ENCODE measurements around the gene SLC38A3.
"Not testable (repeated sequence)": the region's sequence is repeated elsewhere in the genome, so short reads cannot be mapped to it uniquely, and the experiment has no call there.

Gene SLC38A3

GRCh38 chr3:50242851-50243542 lies 37.9 kb downstream of the SLC38A3 start:
- DNase-seq (ENCODE audit: low read depth), result no peak
- H3K4me3 ChIP-seq (ENCODE audit: low read depth, low read length), result no peak overlapping the region

GRCh38 chr3:50243543-50243895 lies 38.4 kb downstream of the SLC38A3 start:
- H3K4me3 ChIP-seq (ENCODE audit: low read depth, low read length), result no peak overlapping the region
- DNase-seq (ENCODE audit: low read depth), result no peak

- DNase-seq (ENCODE audit: low read depth); H3K4me3 ChIP-seq (ENCODE audit: low read depth, low read length): not testable (repeated sequence)
These were observed 39.7 kb downstream of the SLC38A3 start for GRCh38 chr3:50244813-50245212.

DNA sequence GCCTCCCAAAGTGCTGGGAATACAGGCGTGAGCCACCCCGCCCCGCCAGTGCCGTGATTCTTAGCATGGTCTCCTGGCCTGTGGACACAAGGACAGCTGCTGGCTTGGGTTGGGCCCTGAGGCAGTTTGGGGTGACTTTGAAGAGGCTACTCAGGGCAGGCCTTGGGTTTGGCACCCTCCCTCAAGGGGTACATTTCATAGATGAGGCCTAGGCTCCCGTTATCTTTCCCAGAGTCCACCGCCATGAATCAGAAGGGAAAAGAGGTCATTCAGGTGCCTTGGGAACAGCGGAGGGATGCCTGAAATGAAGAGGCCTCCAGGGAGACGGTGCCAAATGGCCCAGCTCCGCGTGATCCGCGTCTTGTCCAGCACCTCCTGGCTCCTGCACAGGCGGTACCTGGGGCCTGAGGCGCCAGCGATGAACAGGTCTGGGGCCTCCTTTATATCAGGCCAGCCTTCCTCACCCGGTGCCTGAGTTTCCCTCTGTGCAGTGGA lies 40.2 kb downstream of the SLC38A3 start:
- H3K4me3 ChIP-seq (ENCODE audit: low read depth, low read length), result no peak overlapping the region
- DNase-seq (ENCODE audit: low read depth), result no peak

DNA sequence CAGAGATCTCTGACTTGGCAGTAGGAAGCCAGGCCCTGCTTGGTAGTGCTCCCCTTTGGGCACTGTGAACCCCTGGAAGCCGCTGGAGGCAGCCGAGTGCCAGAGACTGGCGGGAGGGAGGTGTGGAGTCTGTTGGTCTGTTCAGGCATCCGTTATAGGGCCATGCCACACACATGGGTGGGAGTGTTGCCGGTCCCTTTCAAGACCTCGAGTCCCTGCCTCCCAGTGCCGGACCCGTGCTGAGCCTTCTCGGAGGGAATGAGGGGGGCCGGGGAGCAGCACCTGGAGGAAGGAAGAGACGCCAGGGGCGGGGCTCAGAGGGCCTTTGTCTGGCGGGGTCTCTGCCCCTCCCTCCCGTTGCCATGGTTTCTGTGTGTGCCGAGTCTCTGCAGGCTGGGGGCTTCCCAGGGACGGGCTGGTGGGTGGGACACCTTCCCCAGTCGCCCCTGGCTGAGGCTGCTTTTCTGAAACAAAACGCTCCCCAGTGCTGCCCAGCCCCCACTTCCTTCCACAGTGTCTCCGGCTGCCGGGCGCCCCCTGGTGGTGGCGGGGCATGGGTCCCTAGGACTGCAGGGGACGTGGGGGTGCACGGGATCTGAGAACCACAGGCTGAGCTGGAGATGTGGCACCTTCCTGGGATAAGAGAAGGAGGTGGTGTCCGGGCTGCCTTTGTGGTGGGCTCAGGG lies 40.9 kb downstream of the SLC38A3 start:
- H3K4me3 ChIP-seq (ENCODE audit: low read depth, low read length), result peak overlapping the region; percentile 31
- DNase-seq (ENCODE audit: low read depth), result no peak

DNA sequence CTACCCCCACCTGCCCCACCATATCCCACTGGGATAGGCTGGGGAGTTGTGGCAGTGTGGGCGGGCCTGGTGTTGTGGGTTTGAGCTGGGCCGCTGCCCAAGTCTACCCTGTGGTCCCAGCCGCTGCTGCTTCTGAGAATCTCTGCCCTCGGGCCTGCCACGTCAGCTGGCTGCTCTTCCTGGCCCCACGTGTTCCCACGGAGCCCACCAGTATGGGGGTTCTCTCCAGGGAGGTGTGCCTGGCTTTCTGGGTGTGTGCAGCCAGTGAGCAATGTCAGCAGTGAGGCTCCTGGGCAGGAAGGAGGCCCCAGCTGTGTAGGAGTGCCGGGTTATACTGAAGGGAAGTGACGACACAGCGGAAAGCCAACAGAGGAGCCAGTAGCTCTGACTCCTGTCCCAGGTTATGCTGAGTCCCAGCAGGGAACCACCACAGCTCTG lies 41.5 kb downstream of the SLC38A3 start:
- no peak overlapping the region for H3K4me3 ChIP-seq (ENCODE audit: low read depth, low read length)
- peak; percentile 91 for DNase-seq (ENCODE audit: low read depth)

DNA sequence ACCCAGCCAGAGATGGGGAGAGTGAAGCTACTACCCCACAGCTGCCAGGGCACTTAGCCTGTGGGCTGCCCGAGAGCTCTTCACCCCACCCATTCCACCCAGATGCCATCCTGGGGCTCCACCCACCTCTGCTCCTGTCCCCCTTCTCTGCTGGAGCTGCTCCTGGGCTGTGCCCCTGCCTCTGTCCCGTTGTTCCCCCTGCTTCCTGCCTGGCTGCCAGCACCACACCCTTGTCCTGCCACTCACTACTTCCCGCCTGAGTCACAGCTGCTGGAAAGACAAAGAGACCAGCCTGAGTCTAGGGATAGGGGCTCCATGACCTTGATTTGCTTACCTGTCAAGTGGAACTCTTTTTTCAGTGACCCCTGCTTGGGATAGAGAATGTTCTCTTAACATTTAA lies 43.3 kb downstream of the SLC38A3 start:
- no peak for DNase-seq (ENCODE audit: low read depth)
- no peak overlapping the region for H3K4me3 ChIP-seq (ENCODE audit: low read depth, low read length)

GRCh38 chr3:50249457-50249856 lies 44.4 kb downstream of the SLC38A3 start:
- H3K4me3 ChIP-seq (ENCODE audit: low read depth, low read length), result no peak overlapping the region

GRCh38 chr3:50250514-50250913 lies 45.4 kb downstream of the SLC38A3 start:
- no peak overlapping the region for H3K4me3 ChIP-seq (ENCODE audit: low read depth, low read length)
- no peak for DNase-seq (ENCODE audit: low read depth)

More at GRCh38 chr3:50249457-50249856, 44.4 kb downstream of the SLC38A3 start:
- no peak for DNase-seq (ENCODE audit: low read depth)

DNA sequence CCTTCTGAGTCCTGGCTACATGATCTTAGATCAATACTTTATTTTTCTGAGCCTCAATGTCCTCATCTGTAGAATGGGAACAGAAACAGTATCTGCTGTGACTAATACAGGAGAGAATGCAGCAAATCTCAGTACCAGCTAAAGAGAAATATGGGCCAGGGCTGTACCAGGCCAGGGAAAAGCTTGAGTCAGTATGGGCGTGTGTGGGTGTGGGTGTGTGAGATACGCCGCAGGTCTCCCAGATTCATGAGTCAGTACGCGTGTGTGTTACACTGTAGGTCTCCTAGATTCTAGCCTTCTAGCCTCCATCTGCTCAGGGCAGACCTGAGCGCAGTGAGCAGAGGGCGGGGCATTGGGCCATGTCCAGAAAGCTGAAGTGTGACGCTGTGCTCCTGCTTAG lies 46.1 kb downstream of the SLC38A3 start:
- H3K4me3 ChIP-seq (ENCODE audit: low read depth, low read length), result no peak overlapping the region
- DNase-seq (ENCODE audit: low read depth), result no peak

- no peak for DNase-seq (ENCODE audit: low read depth)
- no peak overlapping the region for H3K4me3 ChIP-seq (ENCODE audit: low read depth, low read length)
These were observed 49.6 kb downstream of the SLC38A3 start for GRCh38 chr3:50254577-50255250.

DNA sequence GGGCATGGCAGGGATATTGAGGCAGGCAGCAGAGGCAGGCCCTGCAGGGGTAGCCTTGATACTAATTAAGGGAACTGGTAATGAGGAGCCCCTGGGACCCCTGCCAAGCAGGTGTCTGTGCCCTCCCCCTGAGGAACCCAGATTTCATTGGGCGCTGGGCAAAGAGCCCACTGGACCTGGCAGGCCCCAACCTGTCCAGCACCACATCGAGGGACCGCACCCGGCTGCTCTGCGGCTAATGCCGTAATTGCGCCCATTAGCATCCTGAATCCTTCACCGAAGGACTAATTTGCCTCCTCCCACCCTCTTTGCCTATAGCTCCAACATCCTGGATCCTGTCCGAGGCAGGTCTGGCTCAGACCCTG lies 50.2 kb downstream of the SLC38A3 start:
- no peak overlapping the region for H3K4me3 ChIP-seq (ENCODE audit: low read depth, low read length)
- DNase-seq (ENCODE audit: low read depth), result no peak

- DNase-seq (ENCODE audit: low read depth), result no peak
- H3K4me3 ChIP-seq (ENCODE audit: low read depth, low read length), result no peak overlapping the region
These were observed 52.2 kb downstream of the SLC38A3 start for GRCh38 chr3:50256978-50257890.

DNA sequence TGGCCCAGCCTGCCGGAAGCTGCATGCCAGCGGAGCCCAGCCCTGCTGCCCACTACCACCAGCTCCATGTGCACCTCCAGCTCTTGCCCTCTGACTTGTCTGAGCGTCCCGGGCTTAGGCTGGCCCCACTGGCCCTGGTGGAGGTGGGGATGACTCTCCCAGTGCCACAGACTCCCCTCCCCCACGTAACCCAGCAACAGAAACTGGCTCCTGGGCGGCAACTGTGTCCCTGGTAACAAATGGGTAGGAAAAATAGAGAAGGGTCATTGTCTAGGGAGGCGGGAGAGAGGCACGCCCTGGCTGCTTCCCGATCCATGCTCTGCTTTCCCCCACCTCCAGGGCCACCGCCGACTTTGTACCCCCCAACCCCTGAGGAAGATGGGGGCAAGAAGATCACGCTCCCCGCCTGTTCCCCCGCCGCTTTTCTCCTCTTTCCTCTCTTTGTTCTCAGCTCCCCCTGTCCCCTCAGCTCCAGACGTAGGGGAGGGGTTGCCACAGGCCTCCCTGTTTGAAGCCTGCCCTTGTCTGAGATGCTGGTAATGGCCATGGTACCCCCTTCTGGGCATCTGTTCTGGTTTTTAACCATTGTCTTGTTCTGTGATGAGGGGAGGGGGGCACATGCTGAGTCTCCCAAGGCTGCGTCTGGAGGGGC lies 53.1 kb downstream of the SLC38A3 start:
- DNase-seq (ENCODE audit: low read depth), result no peak

DNA sequence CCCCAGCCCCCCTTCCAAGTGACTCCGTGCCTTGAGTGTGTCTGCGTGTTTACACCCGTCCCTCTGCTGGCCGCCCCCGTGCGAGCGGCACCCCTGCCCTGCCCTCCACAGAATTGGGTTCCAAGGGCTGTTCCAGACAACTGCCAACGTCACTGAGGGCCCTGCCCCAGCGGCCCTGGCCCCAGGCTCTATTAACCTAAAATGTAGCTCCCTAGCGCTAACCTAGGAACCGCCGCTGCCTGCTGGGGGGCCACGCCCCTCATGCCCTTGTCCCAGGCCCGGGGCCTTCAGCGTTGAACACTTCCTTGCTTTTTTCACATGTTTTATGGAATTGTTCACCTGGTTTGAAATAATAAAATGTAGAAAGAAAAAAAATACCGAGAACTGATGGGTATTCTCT lies 53.9 kb downstream of the SLC38A3 start:
- H3K4me3 ChIP-seq (ENCODE audit: low read depth, low read length), result no peak overlapping the region
- no peak for DNase-seq (ENCODE audit: low read depth)

More for the DNA sequence above, 53.1 kb downstream of the SLC38A3 start:
- H3K4me3 ChIP-seq (ENCODE audit: low read depth, low read length), result no peak overlapping the region

- no peak overlapping the region for H3K4me3 ChIP-seq (ENCODE audit: low read depth, low read length)
- DNase-seq (ENCODE audit: low read depth), result no peak
These were observed 54.5 kb downstream of the SLC38A3 start for GRCh38 chr3:50259432-50260026.

DNA sequence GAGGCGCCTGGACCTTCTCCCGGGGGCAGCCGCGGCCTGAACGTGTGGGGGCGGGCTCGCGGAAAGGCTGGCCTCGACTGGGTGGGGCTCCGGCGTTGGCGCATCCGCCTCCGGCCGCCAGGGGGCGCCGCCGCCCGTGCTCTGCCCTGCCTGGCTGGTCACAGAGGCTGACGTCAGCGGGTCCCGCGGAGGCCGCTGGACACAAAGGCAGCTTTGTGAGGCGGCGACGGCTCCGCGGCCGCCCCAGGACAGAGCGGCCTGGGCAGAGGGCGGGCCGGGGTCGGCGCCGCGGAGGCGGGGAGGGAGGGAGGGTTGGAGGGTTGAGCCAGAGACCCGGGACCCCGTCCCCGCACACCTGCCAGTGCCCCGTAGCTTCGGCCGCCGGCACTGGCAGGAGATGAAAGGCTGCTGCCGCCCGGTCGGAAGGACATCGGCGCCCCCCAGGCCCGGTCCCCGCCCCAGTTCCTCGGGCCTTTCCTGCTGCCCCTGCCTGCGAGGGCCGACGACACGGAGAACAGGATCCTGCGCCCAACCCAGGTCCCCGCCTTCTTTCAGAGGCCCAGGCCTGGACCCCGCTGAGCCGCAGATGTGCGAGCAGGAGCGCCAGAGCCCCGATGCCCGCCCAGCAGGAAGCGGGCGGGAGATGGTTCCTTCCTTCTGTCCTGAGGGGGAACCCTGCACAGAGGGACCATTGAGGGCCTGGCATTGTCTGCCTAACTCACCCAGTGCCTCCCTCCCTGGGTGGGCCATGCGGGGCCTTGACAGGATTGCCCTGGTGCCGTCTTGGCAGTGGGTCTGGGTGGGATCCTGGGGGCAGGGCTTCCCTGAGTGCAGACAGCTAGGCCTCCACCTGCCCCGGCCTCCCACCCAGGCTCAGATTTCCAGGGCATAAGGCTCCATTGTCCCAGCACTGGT lies 55.2 kb downstream of the SLC38A3 start:
- H3K4me3 ChIP-seq (ENCODE audit: low read depth, low read length), result peak overlapping the region; percentile 57
- DNase-seq (ENCODE audit: low read depth), result peak; percentile 49

All from skeletal muscle cell (primary cell).